ENCODE data around the gene EMP1. TPM values are rescaled to one million over a fixed set of nuclear protein-coding genes. Genes with fewer than 3 reads are reported as not detected.
A peak's percentile ranks its signal among the peaks of the same experiment; 100 is the strongest.

EMP1 gene
- polyA plus RNA-seq (ENCODE audit: insufficient read length) = 111 TPM

- peak; percentile 94 for DNase-seq
These were observed at the start of gene EMP1 for GRCh38 chr12:13196130-13196921. EMP1 (plus strand) TSS chr12:13196726; CDS start chr12:13211511, 14,785 bp downstream.

- no peak for DNase-seq
These were observed 48.6 kb upstream of the EMP1 start for GRCh38 chr12:13147688-13148484.

- no peak for DNase-seq
These were observed 48.1 kb upstream of the EMP1 start for GRCh38 chr12:13148485-13148847.

- no peak for DNase-seq
These were observed 47.1 kb upstream of the EMP1 start for GRCh38 chr12:13149411-13149810.

GRCh38 chr12:13152281-13152680, 44.2 kb upstream of the EMP1 start:
- DNase-seq = no peak

GRCh38 chr12:13152756-13153155, 43.8 kb upstream of the EMP1 start:
- no peak for DNase-seq

- DNase-seq = no peak
These were observed 43.3 kb upstream of the EMP1 start for GRCh38 chr12:13153180-13153579.

- no peak for DNase-seq
These were observed 42.4 kb upstream of the EMP1 start for GRCh38 chr12:13154027-13154538.

GRCh38 chr12:13154831-13155230, 41.7 kb upstream of the EMP1 start:
- no peak for DNase-seq

GRCh38 chr12:13156277-13156676, 40.2 kb upstream of the EMP1 start:
- DNase-seq = no peak

- DNase-seq = no peak
These were observed 35.4 kb upstream of the EMP1 start for GRCh38 chr12:13161172-13161571.

- no peak for DNase-seq
These were observed 33.6 kb upstream of the EMP1 start for GRCh38 chr12:13162904-13163303.

GRCh38 chr12:13163868-13164635, 32.5 kb upstream of the EMP1 start:
- no peak for DNase-seq

GRCh38 chr12:13164921-13165616, 31.5 kb upstream of the EMP1 start:
- DNase-seq = no peak

GRCh38 chr12:13165617-13166041, 30.9 kb upstream of the EMP1 start:
- DNase-seq = no peak

GRCh38 chr12:13167226-13167625, 29.3 kb upstream of the EMP1 start:
- DNase-seq = no peak

GRCh38 chr12:13167906-13168305, 28.6 kb upstream of the EMP1 start:
- DNase-seq = no peak

GRCh38 chr12:13169272-13169671, 27.3 kb upstream of the EMP1 start:
- no peak for DNase-seq

- no peak for DNase-seq
These were observed 25.5 kb upstream of the EMP1 start for GRCh38 chr12:13170892-13171490.

- no peak for DNase-seq
These were observed 24.3 kb upstream of the EMP1 start for GRCh38 chr12:13171921-13172859.
